Stimulated activated CD4-positive, alpha-beta T cell treated with anti-CD3 and anti-CD28 coated beads, Interleukin-15, amount 100 ng/mL, for 1 hour (primary cell): ENCODE measurements around the gene RASGEF1C.
"Not testable (repeated sequence)": the region's sequence is repeated elsewhere in the genome, so short reads cannot be mapped to it uniquely, and the experiment has no call there.

Experiments
- DNase-seq, 2 donors: peaks; one replicate each; pipeline ENCODE4 v3.0.0-alpha.2; 2020; ENCODE audit warnings: low read depth in 1 of 2, low spot score in 1 of 2

Gene RASGEF1C

GRCh38 chr5:180136630-180137381, 72.2 kb downstream of the RASGEF1C start:
- no peak for DNase-seq

- DNase-seq = no peak
These were observed 72.9 kb downstream of the RASGEF1C start for GRCh38 chr5:180135967-180136629.

DNA sequence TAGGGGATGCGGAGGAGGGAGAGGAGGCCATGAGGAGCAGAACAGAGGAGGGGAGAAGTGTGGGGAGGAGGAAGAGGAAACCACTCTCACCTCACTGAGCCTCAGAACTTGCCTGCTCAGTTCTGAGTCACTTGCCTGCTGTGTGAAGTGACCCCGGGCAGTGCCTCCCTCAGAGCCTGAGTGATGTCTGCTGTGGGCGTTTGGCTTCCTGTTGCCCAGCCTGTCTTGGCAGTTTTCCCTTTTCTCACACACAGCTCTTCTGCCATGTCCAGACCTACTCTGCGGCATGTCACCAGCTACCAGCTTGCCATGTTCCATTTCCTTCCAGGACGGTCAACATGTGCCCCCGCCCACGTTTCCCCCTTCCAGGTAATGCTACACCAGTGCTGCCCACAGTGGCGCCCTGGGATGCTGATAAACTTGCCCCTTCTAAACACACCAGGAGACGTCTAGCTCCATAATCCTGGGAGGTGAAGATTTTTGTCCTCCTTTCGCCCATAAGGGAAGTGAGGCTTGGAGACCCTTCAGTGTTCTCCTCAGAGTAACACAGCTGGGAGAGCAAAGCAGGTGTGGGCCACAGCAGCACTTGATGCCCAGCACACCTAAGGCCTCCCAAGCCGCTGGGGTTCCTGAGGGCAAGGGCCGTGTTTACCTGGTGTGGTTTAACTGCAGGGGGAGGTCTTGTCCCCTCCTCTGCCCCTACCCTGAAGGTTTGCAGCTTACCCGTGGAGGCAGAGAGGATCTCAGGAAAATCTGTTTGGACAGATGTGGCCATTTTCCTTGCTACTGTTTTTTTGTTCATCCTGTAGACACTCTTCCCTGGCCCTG, 73.7 kb downstream of the RASGEF1C start:
- no peak for DNase-seq

- no peak for DNase-seq
These were observed 75.0 kb downstream of the RASGEF1C start for GRCh38 chr5:180133971-180134508.

GRCh38 chr5:180133551-180133950, 75.5 kb downstream of the RASGEF1C start:
- DNase-seq = no peak

- DNase-seq = no peak
These were observed 76.0 kb downstream of the RASGEF1C start for GRCh38 chr5:180133060-180133459.

- no peak for DNase-seq
These were observed 77.9 kb downstream of the RASGEF1C start for GRCh38 chr5:180130876-180131740.

GRCh38 chr5:180130291-180130869, 78.6 kb downstream of the RASGEF1C start:
- no peak for DNase-seq

DNA sequence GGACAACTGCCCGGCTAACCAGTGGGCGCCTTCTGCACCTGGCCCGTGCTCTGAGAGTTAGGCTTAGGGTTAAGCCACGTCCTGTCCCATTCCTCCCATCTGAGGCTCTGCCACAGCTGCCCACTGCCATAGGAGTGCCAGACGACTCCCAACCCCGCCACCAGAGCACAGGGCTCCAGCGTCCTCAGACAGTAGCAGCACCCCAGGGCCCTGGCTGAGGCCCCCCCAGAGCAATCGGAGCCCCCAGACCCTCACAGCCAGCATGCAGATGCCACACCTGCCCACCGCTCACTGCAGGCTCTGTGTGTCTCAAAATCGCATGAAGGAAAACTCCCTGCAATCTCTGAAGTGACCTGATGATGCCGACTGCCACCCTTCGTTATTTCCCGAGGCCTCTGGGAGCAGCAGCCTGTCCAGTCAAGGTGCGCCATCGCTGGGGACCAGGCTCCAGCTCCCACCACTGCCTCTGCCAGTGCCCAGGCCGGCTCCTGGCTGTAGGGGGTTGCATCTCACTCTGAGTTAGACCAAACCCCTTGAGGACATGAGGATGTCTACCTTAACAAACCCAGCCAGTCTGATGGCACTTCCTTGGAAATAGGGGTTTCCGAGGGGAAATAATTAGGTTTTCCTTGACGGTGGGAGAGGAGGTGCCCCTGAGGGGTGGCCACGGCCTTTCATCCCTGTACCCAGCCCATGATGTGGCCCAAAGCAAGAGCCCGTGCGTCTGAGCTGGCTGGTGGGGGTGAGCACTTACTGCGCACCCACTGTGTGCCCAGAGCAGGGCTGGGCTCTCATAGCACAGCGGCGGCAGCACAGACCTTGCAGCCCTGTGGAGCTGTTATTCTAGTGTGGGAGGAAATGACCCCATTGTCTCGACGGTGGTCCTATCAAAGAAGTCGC, 79.5 kb downstream of the RASGEF1C start:
- DNase-seq = no peak

DNA sequence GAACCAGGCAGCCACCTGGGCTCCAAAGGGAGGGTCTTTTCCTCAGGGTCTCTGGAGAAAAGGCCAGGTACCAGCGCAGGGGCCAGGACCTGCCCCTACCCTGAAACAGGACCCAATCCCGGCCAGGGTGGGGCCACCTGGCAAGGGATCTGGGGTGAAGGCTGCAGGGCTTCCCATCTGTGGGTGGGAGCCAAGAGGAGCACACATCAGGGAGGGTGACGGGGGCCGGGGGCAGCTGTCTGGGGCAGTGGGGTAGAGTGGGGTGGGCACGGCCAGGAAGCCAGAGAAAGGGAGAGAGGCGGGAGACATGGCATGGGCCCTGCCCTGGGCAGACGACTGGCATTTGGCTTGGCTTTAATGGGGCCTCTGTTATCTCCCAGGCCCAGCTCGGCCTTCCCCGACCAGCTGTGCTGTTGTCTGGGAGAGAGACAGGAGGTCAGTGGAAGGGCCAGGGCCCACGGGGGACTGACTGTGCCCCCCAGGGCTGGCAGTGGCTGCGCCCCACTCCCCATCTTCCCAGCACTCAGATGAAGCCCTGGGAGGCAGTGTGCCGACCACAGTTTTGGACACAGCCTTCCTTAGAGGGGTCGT, 80.2 kb downstream of the RASGEF1C start:
- no peak for DNase-seq

GRCh38 chr5:180127682-180128670, 81.0 kb downstream of the RASGEF1C start:
- DNase-seq = no peak

DNA sequence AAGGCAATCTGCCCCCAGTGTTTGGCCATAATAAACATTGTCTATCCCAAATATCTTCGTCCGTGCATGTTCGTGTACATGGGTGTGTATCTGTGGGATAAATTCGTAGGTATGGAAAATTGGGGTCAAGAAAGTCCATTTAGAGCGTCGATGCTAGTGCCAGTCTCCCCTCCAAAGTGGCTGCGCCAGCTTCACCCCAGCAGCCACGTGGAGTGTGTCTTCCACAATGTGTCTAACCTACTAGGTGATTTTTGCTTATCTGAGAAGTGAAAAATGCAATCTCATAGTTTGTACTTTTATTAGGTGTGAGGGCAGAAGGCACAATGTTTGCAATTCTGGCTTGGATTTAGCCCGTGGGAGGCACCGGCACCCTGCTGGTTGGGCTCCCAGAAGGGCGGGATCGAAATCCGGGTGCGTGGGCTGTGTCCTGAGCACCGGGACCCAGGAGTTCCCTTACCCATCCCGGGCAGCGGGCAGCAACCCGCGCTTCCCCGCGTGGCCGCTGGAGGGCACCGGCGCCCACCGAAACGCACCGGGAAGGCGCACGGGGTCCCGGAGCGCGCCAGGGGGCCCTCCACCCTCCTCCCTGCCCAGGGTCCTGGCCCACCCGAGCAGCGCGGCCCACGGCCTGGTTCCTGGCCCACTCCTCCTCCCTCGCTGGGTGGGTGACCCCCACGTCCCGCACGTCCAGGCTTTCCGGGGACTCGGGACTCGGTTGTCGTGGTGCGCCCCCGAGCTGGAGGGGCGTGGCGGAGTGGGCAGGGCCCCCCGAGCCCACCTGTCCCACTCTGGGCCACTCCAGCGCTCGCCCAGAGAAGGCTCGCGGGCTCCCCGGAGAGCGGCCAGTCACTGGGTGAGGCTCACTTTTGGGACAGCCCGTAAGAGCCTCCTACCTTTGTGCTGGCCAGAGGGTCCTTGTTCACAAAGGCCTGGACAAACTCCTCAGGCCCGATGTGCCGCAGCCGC, 82.0 kb downstream of the RASGEF1C start:
- DNase-seq = peak in 1 of 2 donors; percentile 19

- DNase-seq = not testable (repeated sequence)
These were observed 82.9 kb downstream of the RASGEF1C start for GRCh38 chr5:180126156-180126555.

GRCh38 chr5:180124662-180125061, 84.3 kb downstream of the RASGEF1C start:
- not testable (repeated sequence) for DNase-seq

- no peak for DNase-seq
These were observed 86.1 kb downstream of the RASGEF1C start for GRCh38 chr5:180122875-180123274.

- DNase-seq = no peak
These were observed 87.1 kb downstream of the RASGEF1C start for GRCh38 chr5:180121826-180122413.
